HUES64 (cell line): ENCODE measurements around the gene PFKFB3. TPM values are rescaled to one million over a fixed set of nuclear protein-coding genes. Genes with fewer than 3 reads are reported as not detected.
"Not testable (repeated sequence)": the region's sequence is repeated elsewhere in the genome, so short reads cannot be mapped to it uniquely, and the experiment has no call there.

Experiments
- H3K27ac ChIP-seq: 2 replicates; pipeline ENCODE4 v1.7.0; 2013; ENCODE audit warnings: low read depth, low read length, inconsistent platforms
- H3K27me3 ChIP-seq: 2 replicates; pipeline ENCODE4 v1.6.1; 2013; ENCODE audit warnings: mild to moderate bottlenecking, low read length; ENCODE audit not compliant: insufficient read depth
- H3K36me3 ChIP-seq: 2 replicates; pipeline ENCODE4 v1.6.1; 2013; ENCODE audit warnings: mild to moderate bottlenecking, low read length; ENCODE audit not compliant: insufficient read depth
- H3K4me1 ChIP-seq: 2 replicates; pipeline ENCODE4 v1.6.1; 2013; ENCODE audit warnings: mild to moderate bottlenecking, low read length, moderate library complexity; ENCODE audit not compliant: insufficient read depth
- H3K4me3 ChIP-seq: 2 replicates; pipeline ENCODE4 v1.5.1; 2013; ENCODE audit warnings: mild to moderate bottlenecking, low read length, moderate library complexity
- H3K9ac ChIP-seq: 2 replicates; pipeline ENCODE4 v1.6.1; 2013; ENCODE audit warnings: mild to moderate bottlenecking, low read depth, low read length
- H3K9me3 ChIP-seq: 2 replicates; pipeline ENCODE4 v1.6.1; 2013; ENCODE audit warnings: low read depth, low read length; ENCODE audit not compliant: insufficient read depth
- WGBS: fragments of 150-250, 120-280 bp; methylation state at CpG from one replicate; pipeline ENCODE4 v1.1.7; 2013; ENCODE audit warnings: missing lambda C conversion rate; 5-methylcytosine and 5-hydroxymethylcytosine counted together
- polyA plus RNA-seq, 2 experiments: library from polyadenylated mRNA; stranded (reverse); fragments of 50-300 nt; gene quantifications; one replicate each; pipeline ENCODE4 v1.2.3, GENCODE V29; 2013

The PFKFB3 gene
- polyA plus RNA-seq (2013, experiment 1 of 2) = 19.8 TPM
- 17.9 TPM for polyA plus RNA-seq (2013, experiment 2 of 2)

- WGBS = under 1% methylated on average over 75 of the region's 75 CpGs
- peak within 1 kb of the TSS; percentile 96 for H3K27ac ChIP-seq
- H3K4me1 ChIP-seq = peaks cover 10% of the 10 kb centered on the region; the same call in 1 of the 2 replicates
- 0 out of 2 replicates have a peak, but pooled peaks cover 4% of the 10 kb centered on the region for H3K36me3 ChIP-seq
- H3K9ac ChIP-seq = peak within 1 kb of the TSS; percentile 93
- no peaks in the 10 kb centered on the region for H3K9me3 ChIP-seq
- H3K27me3 ChIP-seq = peaks cover 43% of the 10 kb centered on the region
- H3K4me3 ChIP-seq = peak within 1 kb of the TSS; percentile 68
Observed at GRCh38 chr10:6202684-6203330, at the start of gene PFKFB3. TSS of gene PFKFB3 (plus strand) at chr10:6202932. CDS start at chr10:6203261, 329 bp downstream.

- no peak overlapping the region for H3K4me3 ChIP-seq
- H3K9ac ChIP-seq = no peak overlapping the region
- 85% methylated on average over 7 of the region's 7 CpGs for WGBS
- H3K4me1 ChIP-seq = peaks cover 3% of the 10 kb centered on the region; the same call in 1 of the 2 replicates
- H3K27ac ChIP-seq = no peak overlapping the region
- no peaks in the 10 kb centered on the region for H3K36me3 ChIP-seq
- H3K9me3 ChIP-seq = no peaks in the 10 kb centered on the region
- H3K27me3 ChIP-seq = no peaks in the 10 kb centered on the region
Observed at GRCh38 chr10:6153845-6154244, 48.9 kb upstream of the PFKFB3 start.

- H3K9me3 ChIP-seq = no peaks in the 10 kb centered on the region
- WGBS = 92% methylated on average over 14 of the region's 14 CpGs
- H3K27ac ChIP-seq = no peak overlapping the region
- peaks cover 3% of the 10 kb centered on the region; the same call in 1 of the 2 replicates for H3K4me1 ChIP-seq
- no peak overlapping the region for H3K4me3 ChIP-seq
- H3K27me3 ChIP-seq = no peaks in the 10 kb centered on the region
- H3K36me3 ChIP-seq = no peaks in the 10 kb centered on the region
- H3K9ac ChIP-seq = no peak overlapping the region
Observed at GRCh38 chr10:6154566-6154965, 48.2 kb upstream of the PFKFB3 start.

- Histone ChIP-seq H3K36me3 (no peaks in the 10 kb centered on the region), H3K9ac (no peak overlapping the region), H3K9me3 (no peaks in the 10 kb centered on the region), H3K27me3 (no peaks in the 10 kb centered on the region), H3K4me3 (no peak overlapping the region), H3K4me1 (0 out of 2 replicates have a peak, but pooled peaks cover 6% of the 10 kb centered on the region), H3K27ac (no peak overlapping the region)
- 94% methylated on average over 7 of the region's 7 CpGs for WGBS
Observed at GRCh38 chr10:6158276-6158675, 44.5 kb upstream of the PFKFB3 start.

GRCh38 chr10:6161921-6162320 lies 40.8 kb upstream of the PFKFB3 start:
- WGBS = 90% methylated on average over 3 of the region's 3 CpGs
- Histone ChIP-seq H3K4me1 (peaks cover 11% of the 10 kb centered on the region; the same call in 1 of the 2 replicates), H3K4me3 (no peak overlapping the region), H3K27ac (no peak overlapping the region), H3K9me3 (no peaks in the 10 kb centered on the region), H3K9ac (no peak overlapping the region), H3K27me3 (no peaks in the 10 kb centered on the region), H3K36me3 (peaks cover 10% of the 10 kb centered on the region)

GRCh38 chr10:6162589-6163356 lies 40.0 kb upstream of the PFKFB3 start:
- Histone ChIP-seq H3K4me1 (peaks cover 12% of the 10 kb centered on the region; the same call in 1 of the 2 replicates), H3K9ac (no peak overlapping the region), H3K27ac (no peak overlapping the region; the same call in 1 of the 2 replicates), H3K27me3 (no peaks in the 10 kb centered on the region), H3K9me3 (no peaks in the 10 kb centered on the region), H3K4me3 (peak overlapping the region; percentile 69), H3K36me3 (peaks cover 10% of the 10 kb centered on the region)
- 74% methylated on average over 12 of the region's 12 CpGs for WGBS

- Histone ChIP-seq H3K27ac (peak overlapping the region; percentile 24), H3K27me3 (no peaks in the 10 kb centered on the region), H3K4me1 (peaks cover 18% of the 10 kb centered on the region; the same call in 1 of the 2 replicates), H3K36me3 (peaks cover 10% of the 10 kb centered on the region), H3K4me3 (peak overlapping the region; percentile 69), H3K9me3 (no peaks in the 10 kb centered on the region), H3K9ac (peak overlapping the region; percentile 91)
- WGBS = 2% methylated on average over 91 of the region's 91 CpGs
Observed at GRCh38 chr10:6163364-6164270, 39.1 kb upstream of the PFKFB3 start.

GRCh38 chr10:6164271-6165095 lies 38.2 kb upstream of the PFKFB3 start:
- no peaks in the 10 kb centered on the region for H3K27me3 ChIP-seq
- H3K36me3 ChIP-seq = peaks cover 10% of the 10 kb centered on the region
- WGBS = 62% methylated on average over 16 of the region's 16 CpGs
- peak overlapping the region; percentile 24 for H3K27ac ChIP-seq
- peak overlapping the region; percentile 69 for H3K4me3 ChIP-seq
- peaks cover 18% of the 10 kb centered on the region; the same call in 1 of the 2 replicates for H3K4me1 ChIP-seq
- H3K9me3 ChIP-seq = no peaks in the 10 kb centered on the region
- H3K9ac ChIP-seq = peak overlapping the region; percentile 91

GRCh38 chr10:6165221-6165725 lies 37.5 kb upstream of the PFKFB3 start:
- whole genome bisulfite sequencing = 80% methylated on average over 6 of the region's 6 CpGs
- no peak overlapping the region for H3K4me3 ChIP-seq
- no peaks in the 10 kb centered on the region for H3K9me3 ChIP-seq
- peaks cover 10% of the 10 kb centered on the region for H3K36me3 ChIP-seq
- no peak overlapping the region for H3K9ac ChIP-seq
- no peaks in the 10 kb centered on the region for H3K27me3 ChIP-seq
- peaks cover 18% of the 10 kb centered on the region; the same call in 1 of the 2 replicates for H3K4me1 ChIP-seq
- H3K27ac ChIP-seq = no peak overlapping the region

GRCh38 chr10:6165933-6166332 lies 36.8 kb upstream of the PFKFB3 start:
- not testable (repeated sequence) for H3K27me3 ChIP-seq, H3K9me3 ChIP-seq, H3K27ac ChIP-seq, H3K9ac ChIP-seq, H3K4me3 ChIP-seq
- H3K36me3 ChIP-seq = peaks cover 10% of the 10 kb centered on the region
- WGBS = 95% methylated on average over 15 of the region's 15 CpGs
- peaks cover 18% of the 10 kb centered on the region; the same call in 1 of the 2 replicates for H3K4me1 ChIP-seq
